ENCODE measurements around the gene TAF9.

The TAF9 gene

GRCh38 chr5:69369340-69370121 lies at the start of gene TAF9, which contains the start of the genes AK6 and RAD17:
TAF9 (minus strand) TSS chr5:69369520; CDS start chr5:69365737, 3,783 bp downstream.
AK6 (minus strand) TSS chr5:69369520; CDS start chr5:69369490, 30 bp downstream.
RAD17 (plus strand) TSS chr5:69369818; CDS start chr5:69372209, 2,391 bp downstream.
- DNase-seq: peak; percentile 77 to 99 (median 93)

GRCh38 chr5:69418554-69418953 lies 49.2 kb upstream of the TAF9 start:
- no peak for DNase-seq

DNA sequence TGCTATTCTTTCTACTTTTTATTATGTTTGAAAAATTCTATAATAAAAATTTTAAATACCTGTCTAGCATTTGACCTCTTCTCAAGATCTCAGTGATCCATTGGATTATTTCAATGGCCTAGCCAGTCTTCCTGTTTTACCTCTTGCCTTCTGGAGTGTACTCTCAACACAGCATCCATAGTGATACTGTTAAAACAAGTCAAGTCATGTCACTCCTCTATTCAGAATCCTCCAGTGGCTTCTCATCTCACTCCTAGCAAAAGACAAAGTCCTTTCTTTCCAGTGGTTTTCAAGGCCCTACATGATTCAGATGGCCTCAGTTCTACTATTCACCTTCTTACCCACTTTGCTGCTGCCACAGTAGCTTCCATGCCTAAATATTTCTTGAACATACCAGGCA lies 47.4 kb upstream of the TAF9 start:
- no peak for DNase-seq

DNA sequence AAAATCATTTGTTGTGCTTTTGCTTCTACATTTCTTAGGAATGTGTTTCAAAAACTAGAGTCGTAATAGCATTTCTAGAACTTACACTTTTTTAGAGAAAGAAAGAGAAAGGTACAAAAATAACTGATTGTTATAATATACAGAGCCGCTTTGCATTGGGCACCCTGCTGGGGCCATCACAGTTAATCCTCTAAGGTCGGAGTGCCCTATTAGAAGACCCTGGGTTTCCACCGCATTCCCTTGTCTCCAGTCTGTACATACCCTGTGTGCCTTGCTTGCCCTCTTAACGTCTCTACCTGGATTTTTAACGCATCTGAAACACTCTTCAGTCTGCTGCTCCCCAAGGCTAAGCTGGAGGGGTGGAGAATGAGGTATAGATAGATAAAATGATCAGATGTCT lies 46.9 kb upstream of the TAF9 start:
- DNase-seq: no peak

DNA sequence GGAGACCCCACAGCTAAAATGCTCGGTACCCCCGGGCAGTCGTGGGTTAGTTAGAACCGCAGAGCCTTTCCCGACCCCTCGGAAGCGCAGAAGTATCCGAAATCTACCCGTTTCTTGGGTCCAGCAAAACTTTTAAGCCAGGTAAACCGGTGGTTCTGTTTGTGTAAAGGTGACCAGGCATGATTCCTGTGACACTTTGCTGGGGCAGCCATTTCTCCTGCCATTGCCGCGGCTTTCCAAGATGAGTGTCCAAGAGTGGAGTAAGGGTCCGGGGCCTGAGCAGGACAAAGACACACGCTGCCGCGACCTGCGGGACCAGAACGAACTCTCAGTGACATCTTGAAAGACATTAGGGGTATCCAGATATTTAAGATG lies 46.3 kb upstream of the TAF9 start:
- no peak for DNase-seq

DNA sequence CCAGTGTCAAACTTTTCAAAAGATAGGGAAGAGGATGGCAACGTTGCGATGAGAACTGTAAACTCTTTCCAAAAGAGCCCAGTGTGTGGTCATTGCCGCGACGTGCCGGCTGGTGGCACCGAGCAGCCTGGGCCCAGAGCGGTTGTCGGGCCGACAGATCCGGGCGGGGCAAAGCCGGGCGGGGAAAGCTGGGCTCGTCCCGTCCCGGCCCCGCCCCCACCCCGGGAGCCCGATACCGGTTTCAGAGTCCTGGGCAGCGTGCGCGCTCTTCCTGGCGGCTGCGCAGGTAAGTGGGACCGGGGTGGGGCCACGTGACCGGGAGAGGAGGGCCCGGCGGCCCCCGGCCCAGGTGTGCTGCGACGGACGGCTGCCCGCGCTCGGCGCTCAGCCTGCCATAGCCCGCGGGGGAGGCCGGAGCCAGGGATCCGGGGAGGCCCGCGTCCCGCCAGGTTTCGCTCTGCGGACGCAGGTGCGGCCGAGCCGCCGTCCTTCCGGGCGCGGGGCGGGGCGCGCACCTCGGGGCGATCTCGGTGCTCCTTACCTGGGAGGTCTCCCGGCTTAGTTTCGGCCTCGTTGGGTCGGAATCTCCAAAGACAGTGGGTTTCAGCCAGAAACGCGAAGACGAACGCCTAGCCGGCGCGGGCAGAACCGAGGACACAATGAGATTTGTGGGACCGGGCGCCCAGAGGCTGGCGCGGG lies 45.7 kb upstream of the TAF9 start, which contains the start of gene MARVELD2:
Gene MARVELD2, plus strand, starts transcription at position 232 of the 699 bp plus-strand sequence. CDS start 4,270 bp downstream, outside the sequence.
- DNase-seq: peak in 31 of 58 donors; percentile 0 to 43 (median 7)

GRCh38 chr5:69404659-69405330 lies 35.5 kb upstream of the TAF9 start:
- DNase-seq: no peak

DNA sequence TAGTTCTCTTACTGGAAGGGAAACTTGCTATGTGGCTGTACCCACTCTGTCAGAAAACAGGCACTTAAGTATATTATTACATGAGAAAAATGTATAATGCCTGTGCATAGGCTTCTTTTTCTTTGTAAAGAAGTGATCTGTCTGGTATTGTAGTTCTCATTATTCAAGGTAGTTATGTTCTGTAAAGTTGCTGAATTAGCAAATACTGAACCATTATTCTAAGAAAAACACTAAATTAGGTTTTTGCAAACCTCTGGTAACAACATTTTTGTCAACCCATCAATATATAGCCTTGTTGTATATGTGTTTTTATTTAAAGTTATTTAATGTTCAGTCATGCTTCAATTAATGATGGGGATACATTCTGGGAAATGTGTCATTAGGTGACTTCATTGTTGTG lies 9.1 kb upstream of the TAF9 start:
- DNase-seq: no peak

- DNase-seq: no peak
These were observed 5.7 kb upstream of the TAF9 start for GRCh38 chr5:69374911-69375446.

GRCh38 chr5:69372394-69372793 lies 3.1 kb upstream of the TAF9 start:
- no peak for DNase-seq

DNA sequence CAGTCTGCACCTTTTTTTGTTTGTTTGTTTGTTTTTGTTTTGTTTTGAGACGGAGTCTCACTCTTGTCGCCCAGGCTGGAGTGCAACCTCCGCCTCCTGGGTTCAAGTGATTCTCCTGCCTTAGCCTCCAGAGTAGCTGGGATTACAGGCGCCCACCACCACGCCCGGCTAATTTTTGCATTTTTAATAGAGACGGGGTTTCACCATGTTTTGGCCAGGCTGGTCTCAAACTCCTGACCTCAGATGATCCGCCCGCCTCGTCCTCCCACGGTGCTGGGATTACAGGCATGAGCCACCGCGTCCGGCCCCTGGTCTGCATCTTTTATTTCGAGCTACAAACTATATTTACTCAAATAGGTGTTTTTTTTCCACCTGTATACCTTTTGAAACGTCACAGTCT lies 1.0 kb upstream of the TAF9 start:
- peak in 1 of 58 donors; percentile 0 for DNase-seq

GRCh38 chr5:69368458-69369339 lies 621 bp downstream of the TAF9 start:
- peak in 2 of 58 donors; percentile 27 to 71 for DNase-seq

GRCh38 chr5:69367697-69368279 lies 1.5 kb downstream of the TAF9 start:
- DNase-seq: no peak

DNA sequence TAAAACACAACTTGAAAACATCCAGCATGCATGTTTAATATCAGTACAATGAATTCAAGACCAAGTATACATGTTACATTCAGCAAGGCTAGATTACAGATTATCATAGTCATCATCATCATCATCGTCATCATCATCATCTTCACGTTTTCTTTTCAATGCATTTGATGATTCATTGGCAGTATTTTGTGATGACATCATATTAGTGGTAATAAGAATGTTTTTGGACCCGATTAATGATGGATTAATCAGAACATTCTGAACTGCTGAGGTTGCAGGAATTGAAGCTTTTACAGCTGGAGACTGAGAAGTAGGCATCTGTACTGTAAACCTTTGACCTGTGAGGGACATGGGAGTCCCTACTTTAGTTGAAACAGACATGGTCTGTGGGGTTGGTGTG lies 4.5 kb downstream of the TAF9 start:
- DNase-seq: no peak

GRCh38 chr5:69364414-69364813 lies 4.9 kb downstream of the TAF9 start:
- no peak for DNase-seq

DNA sequence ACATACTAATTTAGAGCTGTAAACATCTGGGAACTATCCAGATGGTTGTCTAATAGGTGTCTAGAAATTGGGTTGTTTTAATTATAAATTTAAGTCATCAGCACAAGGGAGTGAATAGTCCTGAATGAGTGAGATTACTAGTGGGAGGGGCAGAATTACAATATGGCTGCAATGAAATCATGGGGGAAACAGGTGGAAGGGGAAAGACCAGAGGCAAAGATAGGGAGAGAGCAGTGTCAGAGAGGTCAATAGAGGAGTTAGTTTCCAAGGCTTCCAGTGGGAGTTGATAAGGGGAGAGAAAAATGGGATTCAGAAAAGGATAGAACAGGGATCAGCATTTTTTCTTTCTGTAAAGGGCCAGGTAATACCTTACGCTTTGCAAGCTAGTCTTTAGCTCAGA lies 8.9 kb downstream of the TAF9 start:
- DNase-seq: no peak

- no peak for DNase-seq
These were observed 9.6 kb downstream of the TAF9 start for GRCh38 chr5:69359699-69360098.

DNA sequence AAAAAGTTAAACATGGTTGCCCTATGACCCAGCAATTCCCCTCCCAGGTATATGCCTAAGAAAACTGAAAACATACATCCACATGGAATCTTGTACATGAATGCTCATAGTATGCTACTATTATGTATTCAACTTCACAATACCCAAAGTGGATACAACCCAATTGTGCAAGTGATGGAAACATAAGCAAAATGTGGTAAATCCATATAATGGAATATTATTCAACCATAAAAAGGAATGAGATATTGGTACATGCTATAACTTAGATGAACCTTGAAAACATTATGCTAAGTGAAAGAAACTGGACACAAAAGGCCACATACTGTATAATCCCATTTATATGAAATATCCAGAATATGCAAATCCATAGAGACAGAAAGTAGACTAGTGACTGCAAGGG lies 18.7 kb downstream of the TAF9 start:
- DNase-seq: no peak

- DNase-seq: no peak
These were observed 26.2 kb downstream of the TAF9 start for GRCh38 chr5:69343083-69343482.

- DNase-seq: no peak
These were observed 27.7 kb downstream of the TAF9 start for GRCh38 chr5:69341520-69342161.
